ENCODE results near the gene TMA7B.

DNA sequence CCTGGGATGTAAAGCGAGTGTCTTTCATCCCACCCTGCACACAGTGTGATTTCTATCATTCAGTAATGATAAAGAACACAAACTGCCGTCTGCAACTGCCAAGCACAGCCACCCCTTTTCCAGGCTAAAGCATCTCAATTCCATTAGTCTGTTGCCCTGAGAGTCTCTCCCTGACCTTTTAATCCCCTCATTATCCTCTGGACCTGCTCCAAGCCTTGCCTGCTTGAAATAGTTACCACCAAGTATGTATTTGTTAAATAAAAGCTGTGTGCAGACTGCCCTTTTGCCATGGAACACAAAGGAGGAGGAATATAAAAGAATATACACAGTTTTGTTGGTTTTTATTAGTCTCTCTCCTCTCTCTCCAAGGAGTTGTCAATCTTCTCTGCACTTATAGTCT lies 46.3 kb upstream of the TMA7B start:
- TF ChIP-seq POLR2A (IDR thresholded peaks at IDR 0.05) (no peak), POLR2AphosphoS5 (IDR thresholded peaks at IDR 0.05) (no peak)
- TF ChIP-seq, protein P1, sequence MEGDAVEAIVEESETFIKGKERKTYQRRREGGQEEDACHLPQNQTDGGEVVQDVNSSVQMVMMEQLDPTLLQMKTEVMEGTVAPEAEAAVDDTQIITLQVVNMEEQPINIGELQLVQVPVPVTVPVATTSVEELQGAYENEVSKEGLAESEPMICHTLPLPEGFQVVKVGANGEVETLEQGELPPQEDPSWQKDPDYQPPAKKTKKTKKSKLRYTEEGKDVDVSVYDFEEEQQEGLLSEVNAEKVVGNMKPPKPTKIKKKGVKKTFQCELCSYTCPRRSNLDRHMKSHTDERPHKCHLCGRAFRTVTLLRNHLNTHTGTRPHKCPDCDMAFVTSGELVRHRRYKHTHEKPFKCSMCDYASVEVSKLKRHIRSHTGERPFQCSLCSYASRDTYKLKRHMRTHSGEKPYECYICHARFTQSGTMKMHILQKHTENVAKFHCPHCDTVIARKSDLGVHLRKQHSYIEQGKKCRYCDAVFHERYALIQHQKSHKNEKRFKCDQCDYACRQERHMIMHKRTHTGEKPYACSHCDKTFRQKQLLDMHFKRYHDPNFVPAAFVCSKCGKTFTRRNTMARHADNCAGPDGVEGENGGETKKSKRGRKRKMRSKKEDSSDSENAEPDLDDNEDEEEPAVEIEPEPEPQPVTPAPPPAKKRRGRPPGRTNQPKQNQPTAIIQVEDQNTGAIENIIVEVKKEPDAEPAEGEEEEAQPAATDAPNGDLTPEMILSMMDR (IDR thresholded peaks at IDR 0.05), result no peak
